HepG2 (cell line): ENCODE data around the gene PDZRN4. TPM values are rescaled to one million over a fixed set of nuclear protein-coding genes. Genes with fewer than 3 reads are reported as not detected.

Experiments
- ATAC-seq: fragments of 200-7000 bp; cut with Tn5 transposase; 3 replicates; pipeline ENCODE4 v1.9.1; 2020; ENCODE audit warnings: mild to moderate bottlenecking, moderate library complexity
- BruUV-seq: library from RNA; stranded (reverse); fragments of 400-500 nt; replicated peaks from 2 replicates; lab custom pipeline; 2021; lab: Mats Ljungman, UMichigan
- CTCF ChIA-PET: fragments of 300-600 bp; formaldehyde crosslinking; extraction: SDS; loops from one replicate; lab custom pipeline; 2021; ENCODE audit warnings: low total read pairs, inconsistent platforms, low intra/inter-chr PET ratio; lab: Yijun Ruan, JAX
- POLR2A ChIA-PET: fragments of 350-600 bp; sonication (Branson Sonifier 250); formaldehyde crosslinking; loops from one replicate; lab custom pipeline; 2020; ENCODE audit warnings: antibody characterized with exemption, inconsistent platforms; lab: Yijun Ruan, JAX
- DNase-seq: peaks from one replicate; pipeline ENCODE4 v3.0.0-alpha.2; 2015; ENCODE audit warnings: low spot score
- FAIRE-seq: peaks from 3 replicates; lab custom pipeline; 2011; peaks lifted over from hg19 to GRCh38; lab: Jason Lieb, UNC
- H2AFZ ChIP-seq: one replicate; pipeline ENCODE4 v1.6.1; 2011; ENCODE audit warnings: low read length, inconsistent platforms
- H3K27ac ChIP-seq: fragments of 300-600 bp; 3 replicates; pipeline ENCODE4 v1.8.0; 2011; ENCODE audit warnings: mixed run types, mild to moderate bottlenecking, mixed read lengths, low read length, inconsistent platforms; ENCODE audit not compliant: insufficient read depth; ENCODE audit errors: extremely low read length
- H3K27me3 ChIP-seq, 2 experiments: fragments of 200-600 bp in 1 of 2; 2 replicates in 1 of 2; 3 replicates in 1 of 2; pipeline versions ENCODE4 v1.6.0 to v1.8.0; 2011; ENCODE audit warnings: low read length in 2 of 2, mild to moderate bottlenecking in 2 of 2, moderate library complexity in 2 of 2, inconsistent platforms in 1 of 2; ENCODE audit not compliant: insufficient read depth in 2 of 2, control insufficient read depth in 1 of 2
- H3K36me3 ChIP-seq, 2 experiments: fragments of 200-600 bp in 1 of 2; replicated peaks in 1 of 2; 2 replicates in 1 of 2; 3 replicates in 1 of 2; pipeline versions ENCODE4 v1.5.1 to v1.8.0; 2011; ENCODE audit warnings: low read length in 2 of 2, inconsistent platforms in 1 of 2; ENCODE audit not compliant: insufficient read depth in 2 of 2, control insufficient read depth in 1 of 2
- H3K4me1 ChIP-seq: 2 replicates; pipeline ENCODE4 v1.5.1; 2012; ENCODE audit warnings: low read length, inconsistent platforms; ENCODE audit not compliant: insufficient read depth
- H3K4me2 ChIP-seq: 2 replicates; pipeline ENCODE4 v1.6.0; 2011; ENCODE audit warnings: low read depth, low read length, inconsistent platforms
- H3K4me3 ChIP-seq, 3 experiments: fragments of 200-600 bp in 1 of 3; sonication (generic), shearing (Covaris generic) in 1 of 3; replicated peaks in 1 of 3; 2 replicates each; pipeline ENCODE4 v1.5.1; 2011 to 2016; ENCODE audit warnings: low read length in 3 of 3, inconsistent platforms in 2 of 3, low read depth in 2 of 3, mild to moderate bottlenecking in 2 of 3, control low read depth in 1 of 3, mixed read lengths in 1 of 3; ENCODE audit not compliant: insufficient read depth in 1 of 3
- H3K79me2 ChIP-seq: one replicate; pipeline ENCODE4 v1.6.1; 2011; ENCODE audit warnings: low read length, inconsistent platforms; ENCODE audit not compliant: insufficient read depth
- H3K9ac ChIP-seq: 2 replicates; pipeline ENCODE4 v1.6.0; 2011; ENCODE audit warnings: mild to moderate bottlenecking, low read depth, low read length, inconsistent platforms; ENCODE audit not compliant: insufficient read depth
- H3K9me3 ChIP-seq: 2 replicates; pipeline ENCODE4 v1.5.1; 2012; ENCODE audit warnings: mild to moderate bottlenecking, low read length
- H4K20me1 ChIP-seq: 2 replicates; pipeline ENCODE4 v1.6.0; 2011; ENCODE audit warnings: inconsistent platforms, mild to moderate bottlenecking, low read length, moderate library complexity; ENCODE audit not compliant: insufficient read depth
- ATRX ChIP-seq: sonication (generic); formaldehyde crosslinking; IDR thresholded peaks from 2 replicates; pipeline ENCODE4 v1.4.0; 2020; ENCODE audit warnings: missing genetic modification reagents, borderline replicate concordance
- BHLHE40 ChIP-seq: IDR thresholded peaks from 2 replicates; pipeline ENCODE4 v1.6.1; 2011; ENCODE audit warnings: low read length, improper control_type of control experiment
- FOXO1 ChIP-seq: sonication (generic); formaldehyde crosslinking; IDR thresholded peaks from 2 replicates; pipeline ENCODE4 v1.4.0; 2020; ENCODE audit warnings: missing genetic modification reagents
- KAT8 ChIP-seq: IDR thresholded peaks from 2 replicates; pipeline ENCODE4 v1.6.1; 2016; ENCODE audit warnings: missing genetic modification reagents, missing compliant biosample characterization
- PCBP1 ChIP-seq: fragments of 200-400 bp; formaldehyde crosslinking; IDR thresholded peaks from 2 replicates; pipeline ENCODE4 v1.6.1; 2017; ENCODE audit warnings: mild to moderate bottlenecking, low read depth, low read length, borderline replicate concordance
- SMAD3 ChIP-seq: sonication (generic); formaldehyde crosslinking; IDR thresholded peaks from 2 replicates; pipeline ENCODE4 v1.4.0; 2020; ENCODE audit warnings: missing genetic modification reagents
- SMARCC2 ChIP-seq: fragments of 450-650 bp; IDR thresholded peaks from 2 replicates; pipeline ENCODE4 v1.6.1; 2017; ENCODE audit warnings: antibody characterized with exemption, mild to moderate bottlenecking
- TCF12 ChIP-seq, 2 experiments: fragments of 450-650 bp in 1 of 2; sonication (generic) in 1 of 2; formaldehyde crosslinking in 1 of 2; IDR thresholded peaks; 2 replicates each; pipeline versions ENCODE4 v1.6.1 to v1.8.0; 2017 to 2022; ENCODE audit warnings: antibody characterized with exemption in 1 of 2, mild to moderate bottlenecking in 1 of 2, missing genetic modification reagents in 1 of 2, moderate library complexity in 1 of 2
- ZMYM3 ChIP-seq: sonication (generic); formaldehyde crosslinking; IDR thresholded peaks from 2 replicates; pipeline ENCODE4 v1.5.1; 2020; ENCODE audit warnings: mild to moderate bottlenecking, missing genetic modification reagents
- ZNF329 ChIP-seq: sonication (generic); formaldehyde crosslinking; IDR thresholded peaks from 2 replicates; pipeline ENCODE4 v1.9.0; 2021; ENCODE audit warnings: low read depth, mild to moderate bottlenecking, missing genetic modification reagents
- ZNF33B ChIP-seq: sonication (generic); formaldehyde crosslinking; IDR thresholded peaks from 2 replicates; pipeline ENCODE4 v1.5.1; 2020; ENCODE audit warnings: mild to moderate bottlenecking, missing genetic modification reagents
- ZNF616 ChIP-seq: sonication (generic); formaldehyde crosslinking; IDR thresholded peaks from 2 replicates; pipeline ENCODE4 v1.5.0; 2020; ENCODE audit warnings: low read depth, mild to moderate bottlenecking, missing genetic modification reagents
- WGBS: methylation state at CpG from one replicate; pipeline ENCODE4 v1.1.6; 2017; ENCODE audit warnings: low lambda C conversion rate; 5-methylcytosine and 5-hydroxymethylcytosine counted together
- in situ Hi-C: cut with HindIII; loops from 2 replicates; pipeline ENCODE4 v1.10.0; 2017; ENCODE audit warnings: low pct_unique_long_range_greater_than_20kb; ENCODE audit not compliant: extremely low pct_ligation_motif_present
- intact Hi-C: fragments of 100-400 bp; cut with micrococcal nuclease; formaldehyde crosslinking; loops from one replicate; pipeline ENCODE4 v1.10.0; 2022; ENCODE audit not compliant: unreplicated experiment
- polyA plus RNA-seq, 8 experiments: library from polyadenylated mRNA; depleted of rRNA in 3 of 8; stranded (reverse) in 7 of 8; unstranded in 1 of 8; fragments of >200 nt; fragmentation: Illumina TruSeq in 4 of 8; extraction: Trizol in 4 of 8; gene quantifications; 2 replicates each; pipeline versions ENCODE4 v1.2.1 to v1.2.3, GENCODE V29; 2011 to 2016; ENCODE audit warnings: low read depth in 4 of 8, missing spikeins in 1 of 8, mixed read lengths in 1 of 8; ENCODE audit not compliant: insufficient read depth in 1 of 8
- total RNA-seq, 5 experiments: library from RNA; depleted of rRNA; stranded (reverse); fragments of >200 nt; fragmentation: Illumina TruSeq; extraction: Trizol; gene quantifications; 2 replicates each; pipeline ENCODE4 v1.2.3, GENCODE V29; 2016; ENCODE audit warnings: low read depth in 1 of 5
- TF ChIP-seq, protein P1 (sequence below): sonication (generic); formaldehyde crosslinking; IDR thresholded peaks from 2 replicates; pipeline ENCODE4 v1.4.0; 2020; ENCODE audit warnings: mild to moderate bottlenecking, missing genetic modification reagents

Gene PDZRN4
- total and polyA plus RNA-seq, 2 of the 13 experiments (the other 11 are each of a cell fraction or from before 2014, with no cell fraction given), result not detected

GRCh38 chr12:41364211-41364610, 176.1 kb downstream of the PDZRN4 start:
- peaks cover 10% of the 10 kb centered on the region; the same call in 1 of the 2 replicates for H3K9me3 ChIP-seq
- H3K36me3 ChIP-seq, result no peaks in the 10 kb centered on the region
- DNase-seq, result no peak
- H3K4me3 ChIP-seq, result no peak overlapping the region
- CTCF ChIA-PET, result no interaction called here
- TF ChIP-seq ZNF616 (no peak), ZMYM3 (no peak), SMARCC2 (no peak), ZNF33B (CRISPR knock-in tag) (no peak), FOXO1 (CRISPR knock-in tag) (no peak), PCBP1 (no peak), BHLHE40 (no peak), SMAD3 (CRISPR knock-in tag) (no peak), TCF12 (IDR thresholded peaks at IDR 0.05) (no peak), TCF12 (CRISPR knock-in tag; IDR thresholded peaks at IDR 0.05) (no peak), ZNF329 (CRISPR knock-in tag) (no peak), ATRX (no peak), KAT8 (CRISPR knock-in tag) (no peak)
- TF ChIP-seq, protein P1, sequence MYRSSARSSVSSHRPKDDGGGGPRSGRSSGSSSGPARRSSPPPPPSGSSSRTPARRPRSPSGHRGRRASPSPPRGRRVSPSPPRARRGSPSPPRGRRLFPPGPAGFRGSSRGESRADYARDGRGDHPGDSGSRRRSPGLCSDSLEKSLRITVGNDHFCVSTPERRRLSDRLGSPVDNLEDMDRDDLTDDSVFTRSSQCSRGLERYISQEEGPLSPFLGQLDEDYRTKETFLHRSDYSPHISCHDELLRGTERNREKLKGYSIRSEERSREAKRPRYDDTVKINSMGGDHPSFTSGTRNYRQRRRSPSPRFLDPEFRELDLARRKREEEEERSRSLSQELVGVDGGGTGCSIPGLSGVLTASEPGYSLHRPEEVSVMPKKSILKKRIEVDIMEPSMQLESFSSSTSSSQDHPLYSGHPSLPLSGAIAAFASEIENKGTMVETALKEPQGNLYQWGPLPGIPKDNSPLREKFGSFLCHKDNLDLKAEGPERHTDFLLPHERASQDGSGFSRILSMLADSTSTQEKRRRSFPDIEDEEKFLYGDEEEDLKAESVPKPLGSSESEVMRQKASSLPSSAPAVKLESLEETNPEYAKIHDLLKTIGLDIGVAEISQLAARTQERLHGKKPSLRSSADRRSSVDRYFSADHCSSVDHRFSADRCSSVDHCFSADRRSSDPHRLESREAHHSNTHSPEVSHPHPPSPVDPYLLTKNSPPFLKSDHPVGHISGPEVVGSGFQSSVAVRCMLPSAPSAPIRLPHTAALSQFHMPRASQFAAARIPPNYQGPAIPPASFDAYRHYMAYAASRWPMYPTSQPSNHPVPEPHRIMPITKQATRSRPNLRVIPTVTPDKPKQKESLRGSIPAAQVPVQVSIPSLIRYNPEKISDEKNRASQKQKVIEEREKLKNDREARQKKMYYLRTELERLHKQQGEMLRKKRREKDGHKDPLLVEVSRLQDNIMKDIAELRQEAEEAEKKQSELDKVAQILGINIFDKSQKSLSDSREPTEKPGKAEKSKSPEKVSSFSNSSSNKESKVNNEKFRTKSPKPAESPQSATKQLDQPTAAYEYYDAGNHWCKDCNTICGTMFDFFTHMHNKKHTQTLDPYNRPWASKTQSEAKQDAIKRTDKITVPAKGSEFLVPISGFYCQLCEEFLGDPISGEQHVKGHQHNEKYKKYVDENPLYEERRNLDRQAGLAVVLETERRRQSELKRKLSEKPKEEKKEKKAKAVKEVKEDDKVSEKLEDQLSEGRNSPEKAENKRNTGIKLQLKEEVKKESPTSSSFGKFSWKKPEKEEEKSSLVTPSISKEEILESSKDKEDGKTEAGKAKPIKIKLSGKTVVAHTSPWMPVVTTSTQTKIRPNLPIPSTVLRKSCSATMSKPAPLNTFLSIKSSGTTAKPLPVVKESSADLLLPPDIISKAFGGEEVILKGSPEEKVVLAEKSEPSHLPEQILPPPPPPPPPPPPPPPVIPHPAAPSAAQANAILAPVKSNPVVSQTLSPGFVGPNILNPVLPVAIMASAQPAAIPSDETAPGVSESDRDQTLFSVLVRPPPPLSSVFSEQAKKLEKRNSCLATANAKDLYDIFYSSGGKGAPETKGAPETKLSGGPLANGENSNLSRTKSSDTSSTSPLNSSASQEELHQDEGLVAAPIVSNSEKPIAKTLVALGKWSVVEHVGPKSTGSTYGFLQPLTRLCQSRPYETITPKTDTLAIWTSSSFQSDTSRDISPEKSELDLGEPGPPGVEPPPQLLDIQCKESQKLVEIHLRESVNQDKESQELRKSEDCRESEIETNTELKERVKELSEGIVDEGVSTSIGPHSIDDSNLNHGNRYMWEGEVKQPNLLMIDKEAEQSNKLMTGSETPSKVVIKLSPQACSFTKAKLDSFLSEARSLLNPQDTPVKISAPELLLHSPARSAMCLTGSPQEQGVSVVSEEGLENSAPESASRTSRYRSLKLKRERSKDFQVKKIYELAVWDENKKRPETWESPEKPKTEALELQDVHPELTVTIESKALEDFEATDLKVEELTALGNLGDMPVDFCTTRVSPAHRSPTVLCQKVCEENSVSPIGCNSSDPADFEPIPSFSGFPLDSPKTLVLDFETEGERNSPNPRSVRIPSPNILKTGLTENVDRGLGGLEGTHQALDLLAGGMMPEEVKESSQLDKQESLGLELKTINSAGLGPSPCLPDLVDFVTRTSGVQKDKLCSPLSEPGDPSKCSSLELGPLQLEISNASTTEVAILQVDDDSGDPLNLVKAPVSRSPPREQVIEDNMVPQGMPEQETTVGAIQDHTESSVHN (CRISPR knock-in tag), result no peak
- in situ Hi-C loops, result no loop called here
- no peak for FAIRE-seq
- H3K79me2 ChIP-seq, result no peaks in the 10 kb centered on the region
- BruUV-seq, result no TSS peak
- intact Hi-C loops, result no loop called here
- H3K9ac ChIP-seq, result no peak overlapping the region
- no peak for ATAC-seq
- 0% methylated on average over 1 of the region's 1 CpG for WGBS
- H3K4me2 ChIP-seq, result no peak overlapping the region
- no peaks in the 10 kb centered on the region for H3K27me3 ChIP-seq
- no peaks in the 10 kb centered on the region for H3K4me1 ChIP-seq
- no peak overlapping the region for H3K27ac ChIP-seq
- no peak overlapping the region for H2AFZ ChIP-seq
- POLR2A ChIA-PET, result no interaction called here
- no peaks in the 10 kb centered on the region for H4K20me1 ChIP-seq
